HepG2 (cell line): ENCODE data around the gene SLC25A25. TPM values are rescaled to one million over a fixed set of nuclear protein-coding genes. Genes with fewer than 3 reads are reported as not detected.

Experiments
- FOXJ3 ChIP-seq: sonication (generic); formaldehyde crosslinking; IDR thresholded peaks from 2 replicates; pipeline ENCODE4 v1.4.0; 2020; ENCODE audit warnings: missing genetic modification reagents, mild to moderate bottlenecking, borderline replicate concordance
- FOXM1 ChIP-seq: sonication (generic); formaldehyde crosslinking; IDR thresholded peaks from 2 replicates; pipeline ENCODE4 v1.5.0; 2020; ENCODE audit warnings: missing genetic modification reagents
- FOXP1 ChIP-seq, 2 experiments: fragments of 450-650 bp in 1 of 2; IDR thresholded peaks; 2 replicates each; pipeline ENCODE4 v1.6.1; 2017 to 2018; ENCODE audit warnings: antibody characterized with exemption in 1 of 2
- GABPB1 ChIP-seq: IDR thresholded peaks from 2 replicates; pipeline ENCODE4 v1.6.1; 2016; ENCODE audit warnings: mild to moderate bottlenecking, missing genetic modification reagents, moderate library complexity, missing compliant biosample characterization
- GTF2F1 ChIP-seq: fragments of 150-350 bp; IDR thresholded peaks from 2 replicates; pipeline ENCODE4 v1.6.1; 2014; ENCODE audit warnings: low read length
- HIVEP1 ChIP-seq: sonication (generic); formaldehyde crosslinking; IDR thresholded peaks from 2 replicates; pipeline ENCODE4 v1.4.0; 2020; ENCODE audit warnings: mild to moderate bottlenecking, missing genetic modification reagents
- MTA1 ChIP-seq: sonication (generic); formaldehyde crosslinking; IDR thresholded peaks from 2 replicates; pipeline ENCODE4 v1.4.0; 2020; ENCODE audit warnings: missing genetic modification reagents, mild to moderate bottlenecking, borderline replicate concordance
- MXD1 ChIP-seq: sonication (generic); formaldehyde crosslinking; IDR thresholded peaks from 2 replicates; pipeline ENCODE4 v1.4.0; 2020; ENCODE audit warnings: mild to moderate bottlenecking, missing genetic modification reagents
- MYPOP ChIP-seq: sonication (generic); formaldehyde crosslinking; IDR thresholded peaks from 2 replicates; pipeline ENCODE4 v1.8.1; 2023; ENCODE audit warnings: mild to moderate bottlenecking, moderate library complexity, missing genetic modification reagents
- NFIC ChIP-seq: IDR thresholded peaks from 2 replicates; pipeline ENCODE4 v1.6.1; 2012; ENCODE audit warnings: mild to moderate bottlenecking, low read length, inconsistent platforms
- NPAS2 ChIP-seq: sonication (generic); formaldehyde crosslinking; IDR thresholded peaks from 2 replicates; pipeline ENCODE4 v1.8.0; 2022; ENCODE audit warnings: mild to moderate bottlenecking, missing genetic modification reagents, borderline replicate concordance
- NRL ChIP-seq: sonication (generic); formaldehyde crosslinking; IDR thresholded peaks from 2 replicates; pipeline ENCODE4 v1.5.0; 2020; ENCODE audit warnings: missing genetic modification reagents, mild to moderate bottlenecking, moderate library complexity, borderline replicate concordance
- PAX8 ChIP-seq: sonication (generic); formaldehyde crosslinking; IDR thresholded peaks from 2 replicates; pipeline ENCODE4 v1.8.0; 2022; ENCODE audit warnings: mild to moderate bottlenecking, missing genetic modification reagents, borderline replicate concordance
- SP4 ChIP-seq: sonication (generic); formaldehyde crosslinking; IDR thresholded peaks from 2 replicates; pipeline ENCODE4 v1.8.1; 2023; ENCODE audit warnings: mild to moderate bottlenecking, missing genetic modification reagents
- SUZ12 ChIP-seq: fragments of 150-350 bp; IDR thresholded peaks from 2 replicates; pipeline ENCODE4 v1.6.1; 2014; ENCODE audit warnings: low read depth, low read length
- YY1 ChIP-seq: IDR thresholded peaks from 2 replicates; pipeline ENCODE4 v1.6.1; 2011; ENCODE audit warnings: low read length, low read depth, moderate library complexity, mild to moderate bottlenecking; ENCODE audit not compliant: insufficient read depth, insufficient replicate concordance
- ZNF207 ChIP-seq: fragments of 450-650 bp; IDR thresholded peaks from 2 replicates; pipeline ENCODE4 v1.6.1; 2016; ENCODE audit warnings: antibody characterized with exemption, borderline replicate concordance
- ZNF329 ChIP-seq: sonication (generic); formaldehyde crosslinking; IDR thresholded peaks from 2 replicates; pipeline ENCODE4 v1.9.0; 2021; ENCODE audit warnings: low read depth, mild to moderate bottlenecking, missing genetic modification reagents
- ZNF431 ChIP-seq: sonication (generic); formaldehyde crosslinking; IDR thresholded peaks from 2 replicates; pipeline ENCODE4 v1.9.0; 2022; ENCODE audit warnings: missing genetic modification reagents, low read depth, mild to moderate bottlenecking, borderline replicate concordance
- ZNF556 ChIP-seq: sonication (generic); formaldehyde crosslinking; IDR thresholded peaks from 2 replicates; pipeline ENCODE4 v1.4.0; 2020; ENCODE audit warnings: mild to moderate bottlenecking, missing genetic modification reagents, borderline replicate concordance
- ZNF776 ChIP-seq: sonication (generic); formaldehyde crosslinking; IDR thresholded peaks from 2 replicates; pipeline ENCODE4 v1.4.0; 2020; ENCODE audit warnings: mild to moderate bottlenecking, missing genetic modification reagents
- polyA plus RNA-seq, 8 experiments: library from polyadenylated mRNA; depleted of rRNA in 3 of 8; stranded (reverse) in 7 of 8; unstranded in 1 of 8; fragments of >200 nt; fragmentation: Illumina TruSeq in 4 of 8; extraction: Trizol in 4 of 8; gene quantifications; 2 replicates each; pipeline versions ENCODE4 v1.2.1 to v1.2.3, GENCODE V29; 2011 to 2016; ENCODE audit warnings: low read depth in 4 of 8, missing spikeins in 1 of 8, mixed read lengths in 1 of 8; ENCODE audit not compliant: insufficient read depth in 1 of 8
- total RNA-seq, 5 experiments: library from RNA; depleted of rRNA; stranded (reverse); fragments of >200 nt; fragmentation: Illumina TruSeq; extraction: Trizol; gene quantifications; 2 replicates each; pipeline ENCODE4 v1.2.3, GENCODE V29; 2016; ENCODE audit warnings: low read depth in 1 of 5
- TF ChIP-seq, protein P1 (sequence below): sonication (generic); formaldehyde crosslinking; IDR thresholded peaks from 2 replicates; pipeline ENCODE4 v1.9.0; 2021; ENCODE audit warnings: missing genetic modification reagents, mild to moderate bottlenecking, borderline replicate concordance
- TF ChIP-seq, protein P2 (sequence below): sonication (generic); formaldehyde crosslinking; IDR thresholded peaks from 2 replicates; pipeline ENCODE4 v1.4.0; 2020; ENCODE audit warnings: missing genetic modification reagents
- TF ChIP-seq, protein P3 (sequence below): sonication (generic); formaldehyde crosslinking; IDR thresholded peaks from 2 replicates; pipeline ENCODE4 v1.4.0; 2020; ENCODE audit warnings: mild to moderate bottlenecking, missing genetic modification reagents

SLC25A25 gene
- total and polyA plus RNA-seq, 2 of the 13 experiments (the other 11 are each of a cell fraction or from before 2014, with no cell fraction given) = 10.5 to 24.8 TPM

DNA sequence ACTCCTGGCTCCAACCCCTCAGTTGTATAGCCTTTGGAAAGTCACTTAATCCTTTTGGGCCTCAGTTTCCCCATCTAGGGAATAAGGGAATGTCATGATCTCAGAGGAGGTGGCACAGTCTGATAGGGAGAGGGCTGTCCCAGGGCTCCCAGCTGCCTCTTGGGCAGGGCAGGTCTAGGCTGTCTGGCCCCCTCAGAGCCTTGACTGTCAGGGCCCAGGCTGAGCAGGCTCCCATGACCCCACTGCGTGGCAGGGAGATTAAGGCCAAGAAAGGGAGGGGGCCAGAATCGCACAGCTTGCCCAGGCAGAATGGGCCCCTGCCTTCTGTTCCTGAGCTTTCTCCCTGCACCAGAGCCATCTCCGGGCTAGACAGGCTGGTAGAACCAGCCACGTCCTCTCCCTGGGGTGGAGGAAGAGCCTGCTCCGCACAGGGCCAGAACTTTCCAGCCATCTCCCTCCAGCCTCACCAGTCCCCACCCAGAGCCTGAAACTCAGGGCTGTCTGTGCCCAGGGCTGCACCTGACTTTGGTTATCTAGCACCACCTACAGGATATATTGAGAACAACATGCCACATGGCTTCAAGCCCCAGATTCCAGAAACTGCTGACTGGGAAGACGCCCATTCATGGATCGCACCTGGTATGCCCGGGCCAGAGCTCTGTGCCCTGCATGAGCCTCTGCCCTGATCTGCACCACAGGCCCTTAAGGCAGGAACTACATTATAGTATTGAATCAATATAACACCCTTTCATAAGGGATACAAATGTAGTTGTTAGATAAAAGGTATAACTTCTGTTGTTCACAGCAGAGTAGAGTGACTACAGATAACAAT lies 33.0 kb upstream of the SLC25A25 start (continued):
- TF ChIP-seq YY1 = peak; percentile 35
- TF ChIP-seq ZNF329 (CRISPR knock-in tag) = no peak
- no peak for TF ChIP-seq SUZ12
- TF ChIP-seq GTF2F1 = no peak
- TF ChIP-seq PAX8 (CRISPR knock-in tag) = no peak
- no peak for TF ChIP-seq MXD1 (CRISPR knock-in tag)
- no peak for TF ChIP-seq NRL (CRISPR knock-in tag)
- no peak for TF ChIP-seq ZNF556
- TF ChIP-seq FOXP1 (IDR thresholded peaks at IDR 0.05) = no peak
- TF ChIP-seq FOXP1 (CRISPR knock-in tag; IDR thresholded peaks at IDR 0.05) = no peak
- TF ChIP-seq FOXJ3 (CRISPR knock-in tag) = no peak
- no peak for TF ChIP-seq ZNF431 (CRISPR knock-in tag)
- no peak for TF ChIP-seq MTA1 (CRISPR knock-in tag)
- no peak for TF ChIP-seq NPAS2 (CRISPR knock-in tag)
- TF ChIP-seq ZNF776 (CRISPR knock-in tag) = no peak
- TF ChIP-seq ZNF207 = no peak
- TF ChIP-seq, protein P1, sequence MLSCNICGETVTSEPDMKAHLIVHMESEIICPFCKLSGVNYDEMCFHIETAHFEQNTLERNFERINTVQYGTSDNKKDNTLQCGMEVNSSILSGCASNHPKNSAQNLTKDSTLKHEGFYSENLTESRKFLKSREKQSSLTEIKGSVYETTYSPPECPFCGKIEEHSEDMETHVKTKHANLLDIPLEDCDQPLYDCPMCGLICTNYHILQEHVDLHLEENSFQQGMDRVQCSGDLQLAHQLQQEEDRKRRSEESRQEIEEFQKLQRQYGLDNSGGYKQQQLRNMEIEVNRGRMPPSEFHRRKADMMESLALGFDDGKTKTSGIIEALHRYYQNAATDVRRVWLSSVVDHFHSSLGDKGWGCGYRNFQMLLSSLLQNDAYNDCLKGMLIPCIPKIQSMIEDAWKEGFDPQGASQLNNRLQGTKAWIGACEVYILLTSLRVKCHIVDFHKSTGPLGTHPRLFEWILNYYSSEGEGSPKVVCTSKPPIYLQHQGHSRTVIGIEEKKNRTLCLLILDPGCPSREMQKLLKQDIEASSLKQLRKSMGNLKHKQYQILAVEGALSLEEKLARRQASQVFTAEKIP (CRISPR knock-in tag) = no peak
- TF ChIP-seq HIVEP1 (CRISPR knock-in tag) = no peak
- TF ChIP-seq GABPB1 (CRISPR knock-in tag) = 0 out of 2 replicates have a peak, but pooled peaks have one; percentile 9
- TF ChIP-seq, protein P2, sequence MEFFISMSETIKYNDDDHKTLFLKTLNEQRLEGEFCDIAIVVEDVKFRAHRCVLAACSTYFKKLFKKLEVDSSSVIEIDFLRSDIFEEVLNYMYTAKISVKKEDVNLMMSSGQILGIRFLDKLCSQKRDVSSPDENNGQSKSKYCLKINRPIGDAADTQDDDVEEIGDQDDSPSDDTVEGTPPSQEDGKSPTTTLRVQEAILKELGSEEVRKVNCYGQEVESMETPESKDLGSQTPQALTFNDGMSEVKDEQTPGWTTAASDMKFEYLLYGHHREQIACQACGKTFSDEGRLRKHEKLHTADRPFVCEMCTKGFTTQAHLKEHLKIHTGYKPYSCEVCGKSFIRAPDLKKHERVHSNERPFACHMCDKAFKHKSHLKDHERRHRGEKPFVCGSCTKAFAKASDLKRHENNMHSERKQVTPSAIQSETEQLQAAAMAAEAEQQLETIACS (CRISPR knock-in tag) = no peak
- no peak for TF ChIP-seq NFIC
- no peak for TF ChIP-seq MYPOP (CRISPR knock-in tag)
- TF ChIP-seq FOXM1 (CRISPR knock-in tag) = no peak
- no peak for TF ChIP-seq SP4
- TF ChIP-seq, protein P3, sequence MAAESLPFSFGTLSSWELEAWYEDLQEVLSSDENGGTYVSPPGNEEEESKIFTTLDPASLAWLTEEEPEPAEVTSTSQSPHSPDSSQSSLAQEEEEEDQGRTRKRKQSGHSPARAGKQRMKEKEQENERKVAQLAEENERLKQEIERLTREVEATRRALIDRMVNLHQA (CRISPR knock-in tag) = no peak
